GM18505 (cell line): ENCODE data around the gene NCAPD3.
A peak's percentile ranks its signal among the peaks of the same experiment; 100 is the strongest.
"Not testable (repeated sequence)": the region's sequence is repeated elsewhere in the genome, so short reads cannot be mapped to it uniquely, and the experiment has no call there.

Experiments used
- ATAC-seq: cut with Tn5 transposase; IDR thresholded peaks from one replicate; pipeline ENCODE4 v1.9.1; 2021; ENCODE audit not compliant: unreplicated experiment
- POLR2A ChIP-seq: IDR thresholded peaks from 4 replicates; pipeline ENCODE4 v1.6.1; 2011; ENCODE audit warnings: borderline replicate concordance; ENCODE audit not compliant: insufficient read depth, insufficient read length; ENCODE audit errors: extremely low read depth

NCAPD3 gene

DNA sequence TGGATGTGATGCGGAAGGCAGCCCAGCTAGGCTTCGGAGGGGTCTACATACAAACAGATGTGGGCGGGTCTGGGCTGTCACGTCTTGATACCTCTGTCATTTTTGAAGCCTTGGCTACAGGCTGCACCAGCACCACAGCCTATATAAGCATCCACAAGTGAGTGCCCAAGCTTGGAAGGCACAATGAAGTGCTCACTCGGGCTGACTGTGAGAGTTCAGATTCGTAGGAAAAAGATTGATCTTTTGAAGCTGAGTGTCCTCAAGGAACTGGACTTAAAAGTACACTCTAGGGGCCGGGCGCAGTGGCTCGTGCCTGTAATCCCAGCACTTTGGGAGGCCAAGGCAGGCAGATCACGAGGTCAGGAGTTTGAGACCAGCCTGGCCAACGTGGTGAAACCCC is 33.3 kb upstream of the NCAPD3 start:
- ATAC-seq, result no peak
- no peak for TF ChIP-seq POLR2A

DNA sequence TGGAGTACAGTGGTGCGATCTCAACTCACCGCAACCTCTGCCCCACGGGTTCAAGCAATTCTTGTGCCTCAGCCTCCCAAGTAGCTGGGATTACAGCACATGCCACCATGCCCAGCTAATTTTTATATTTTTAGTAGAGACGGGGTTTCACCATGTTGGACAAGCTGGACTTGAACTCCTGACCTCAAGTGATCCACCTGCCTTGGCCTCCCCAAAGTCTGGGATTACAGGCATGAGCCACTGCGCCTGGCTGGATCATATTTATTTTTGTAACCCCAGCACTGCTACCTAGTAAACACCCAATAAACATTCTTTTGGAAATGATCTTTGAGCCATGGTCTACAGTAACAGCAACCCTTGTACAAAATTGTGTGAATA is 31.4 kb upstream of the NCAPD3 start:
- not testable (repeated sequence) for ATAC-seq

DNA sequence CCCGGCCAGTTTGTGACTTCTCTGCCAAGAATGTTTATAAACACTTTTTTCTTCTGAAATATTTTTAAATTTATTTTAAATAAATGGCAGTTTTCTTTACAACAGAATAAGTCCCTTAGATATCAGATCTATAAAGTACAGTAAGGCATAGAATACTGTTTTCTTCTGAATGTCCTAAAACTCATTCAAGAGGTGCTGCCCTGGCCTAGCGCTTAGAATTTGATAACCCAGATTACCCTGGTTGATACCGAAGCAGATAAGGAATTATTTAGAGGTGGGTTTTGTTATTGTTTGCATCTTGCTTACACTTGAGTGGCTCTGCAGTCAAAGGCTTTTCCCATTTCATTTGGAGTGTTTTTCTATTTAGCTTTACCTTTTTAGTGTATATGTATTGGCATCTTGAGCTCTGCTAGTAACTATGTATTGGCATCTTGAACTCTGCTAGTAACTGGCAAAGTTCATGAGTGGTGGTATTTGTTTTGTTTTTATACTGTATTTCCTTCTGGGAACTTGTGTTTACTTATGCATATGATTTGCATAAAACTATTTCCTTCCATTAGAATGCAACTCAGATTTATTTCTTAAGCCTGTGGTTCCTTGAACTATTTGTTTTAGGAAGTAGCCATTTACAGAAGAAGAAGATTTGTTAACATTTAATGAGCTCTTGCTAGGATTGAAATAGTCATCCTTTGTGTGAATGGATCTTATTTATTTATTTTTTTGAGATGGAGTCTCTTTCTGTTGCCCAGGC is 30.8 kb upstream of the NCAPD3 start:
- TF ChIP-seq POLR2A, result no peak
- ATAC-seq, result no peak

DNA sequence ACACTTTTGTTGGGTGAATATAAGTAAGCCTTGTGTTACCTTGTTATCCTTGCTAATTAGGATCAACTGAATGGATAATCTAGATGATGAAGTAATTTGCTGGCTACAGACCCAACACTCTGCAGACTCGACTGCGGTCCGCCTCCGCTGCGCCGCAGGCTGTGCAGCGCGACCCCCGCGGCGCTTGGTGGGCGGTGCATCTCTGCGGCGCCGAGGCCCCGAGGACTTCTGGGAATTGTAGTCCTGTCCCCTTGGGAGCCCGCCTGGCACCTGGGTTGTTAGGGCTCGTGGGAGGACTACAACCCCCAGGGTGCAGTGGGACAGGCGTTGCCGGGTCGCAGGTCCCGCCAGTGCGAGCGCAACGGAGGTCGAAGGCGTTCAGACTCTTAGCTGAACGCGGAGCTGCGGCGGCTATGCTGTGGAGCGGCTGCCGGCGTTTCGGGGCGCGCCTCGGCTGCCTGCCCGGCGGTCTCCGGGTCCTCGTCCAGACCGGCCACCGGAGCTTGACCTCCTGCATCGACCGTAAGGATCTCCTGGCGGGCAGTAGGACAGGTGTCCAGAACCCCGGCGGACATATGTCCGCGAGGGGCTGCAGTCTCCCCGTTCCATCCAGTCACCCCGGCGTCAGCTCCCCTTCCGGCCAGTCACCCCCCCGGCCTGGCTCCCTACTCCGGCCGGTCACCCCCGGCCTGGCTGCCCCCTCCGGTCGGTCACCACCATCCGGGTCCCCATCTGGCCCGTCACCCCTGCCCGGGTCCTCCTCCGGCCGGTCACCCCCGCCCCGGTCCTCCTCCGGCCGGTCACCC is 29.6 kb upstream of the NCAPD3 start, which contains the start of the genes ACAD8 and THYN1:
Gene ACAD8, plus strand, starts transcription at position 381 of the 806 bp plus-strand sequence. Its CDS starts 33 bp downstream, at position 414.
Gene THYN1, minus strand, starts transcription at position 165 of the 806 bp plus-strand sequence. CDS start 470 bp downstream, outside the sequence.
- peak; percentile 84 for TF ChIP-seq POLR2A
- ATAC-seq, result peak; percentile 99

DNA sequence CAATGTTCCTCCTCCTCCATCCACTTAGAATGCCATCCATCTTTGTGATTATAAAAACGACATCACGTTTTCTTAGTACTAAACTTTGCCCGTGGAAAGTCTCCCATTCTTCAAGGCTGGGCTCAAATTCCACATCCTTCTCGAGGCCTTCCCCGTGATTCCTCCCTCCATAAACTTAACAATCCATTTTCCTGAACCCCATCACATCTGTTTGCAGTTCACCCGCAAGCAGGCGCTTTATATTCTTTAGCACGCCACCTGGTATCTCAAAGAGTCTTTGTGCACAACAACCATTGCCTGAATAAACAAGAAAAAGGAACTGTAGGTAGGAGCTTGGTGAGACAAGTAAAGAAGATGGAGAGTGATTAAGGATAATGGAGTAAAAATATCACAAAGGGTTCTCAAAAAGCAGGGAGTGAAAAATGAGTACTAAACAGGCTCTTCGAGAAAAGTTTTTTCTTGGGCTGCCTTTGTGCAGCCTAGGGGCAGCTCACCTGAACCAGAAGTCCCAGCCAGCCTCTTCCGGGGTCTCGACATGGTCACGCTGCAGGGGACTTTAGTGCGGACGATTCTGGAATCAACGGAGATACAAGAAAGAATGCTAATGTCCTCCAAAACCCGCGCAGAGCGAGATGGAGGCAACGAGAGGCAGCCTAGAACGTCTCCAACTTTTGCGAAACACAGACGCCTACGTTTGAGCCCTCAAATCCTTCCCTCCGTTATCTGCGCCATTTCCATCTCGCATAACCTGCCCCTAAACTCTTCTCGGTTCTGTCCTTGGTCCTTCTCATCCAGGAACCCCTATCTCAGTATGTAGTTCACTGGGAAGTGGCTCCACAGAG is 28.8 kb upstream of the NCAPD3 start:
- ATAC-seq, result peak; percentile 30
- TF ChIP-seq POLR2A, result no peak

DNA sequence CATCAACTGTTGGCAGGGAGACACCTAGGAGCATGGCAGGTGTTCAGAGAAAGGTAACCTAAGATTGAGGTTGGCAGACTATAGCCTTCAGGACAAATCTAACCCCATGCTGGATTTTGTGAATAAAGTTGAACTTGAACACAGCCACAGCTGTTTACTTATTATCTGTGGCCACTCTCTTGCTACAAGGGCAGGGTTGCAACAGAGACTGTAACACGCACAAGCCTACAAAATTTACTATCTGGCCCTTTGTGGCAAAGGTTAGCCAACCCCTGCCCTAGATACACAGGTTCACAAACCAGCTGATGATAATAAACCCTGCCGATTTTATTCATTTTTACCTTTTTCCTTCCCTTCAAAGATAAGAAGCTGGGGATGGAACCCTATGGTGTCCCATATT is 26.9 kb upstream of the NCAPD3 start:
- ATAC-seq, result no peak
- no peak for TF ChIP-seq POLR2A

DNA sequence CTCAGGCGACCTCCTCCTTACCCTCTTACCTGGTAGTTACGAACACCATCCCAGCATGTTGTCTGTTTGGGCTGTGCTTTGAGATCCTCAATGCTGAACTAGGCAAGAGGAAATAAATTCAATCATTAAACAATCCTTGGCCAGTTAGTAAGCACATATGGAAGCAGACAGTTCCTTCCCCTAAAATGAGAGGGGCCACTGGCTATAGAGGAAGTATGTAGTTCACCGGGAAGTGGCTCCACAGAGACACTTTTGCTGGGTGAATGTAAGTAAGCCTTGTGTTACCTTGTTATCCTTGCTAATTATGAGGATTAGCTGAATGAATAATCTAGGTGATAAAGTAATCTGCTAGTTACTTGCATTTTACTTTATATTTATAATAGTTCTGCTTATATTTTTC is 26.5 kb upstream of the NCAPD3 start:
- no peak for TF ChIP-seq POLR2A
- no peak for ATAC-seq

DNA sequence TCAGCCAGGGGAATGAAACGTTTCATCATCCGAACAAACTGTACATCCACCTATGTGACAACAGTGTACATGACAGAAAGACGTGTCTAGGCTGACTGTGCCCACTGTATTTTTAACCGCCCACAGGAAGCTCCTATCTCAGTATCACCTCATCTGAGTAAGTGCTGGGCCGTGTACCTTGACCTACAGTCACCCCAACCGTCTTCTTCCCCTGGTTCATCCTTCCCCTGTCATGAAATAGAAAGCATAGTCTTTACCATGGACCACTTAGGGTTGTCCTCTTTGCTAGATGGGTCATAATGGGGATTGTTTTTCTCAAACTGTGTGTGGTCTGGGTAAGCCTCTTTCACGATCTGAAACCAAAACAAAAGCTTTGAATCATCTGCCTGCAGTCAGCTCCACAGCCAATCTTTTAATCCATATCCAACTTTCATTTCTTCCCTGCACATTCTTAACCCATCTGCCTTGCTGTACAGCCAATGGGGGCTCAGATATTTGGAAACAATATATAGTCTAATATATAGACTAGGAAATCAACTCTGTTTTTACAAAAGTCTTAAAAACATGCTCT is 25.2 kb upstream of the NCAPD3 start:
- TF ChIP-seq POLR2A, result no peak
- ATAC-seq, result no peak

DNA sequence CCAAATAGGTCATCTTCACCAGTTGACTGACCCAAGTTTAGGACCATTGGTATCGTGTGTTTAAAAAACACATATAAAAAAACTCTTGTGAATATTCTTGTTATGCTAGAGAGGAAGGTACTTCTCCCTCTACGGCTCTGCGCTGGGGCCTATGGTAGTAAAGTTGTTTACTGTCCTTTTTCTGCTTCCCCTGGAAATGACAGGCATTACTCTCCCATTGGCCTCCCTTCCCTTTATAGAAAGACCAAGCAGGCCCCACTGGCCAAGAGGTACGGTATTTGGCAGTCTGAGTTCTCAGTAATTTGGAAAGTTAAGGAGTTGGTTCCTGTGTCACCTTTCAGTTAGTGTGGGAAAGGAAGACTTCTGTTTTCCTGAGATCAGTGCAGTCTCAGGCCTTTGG is 22.9 kb upstream of the NCAPD3 start:
- TF ChIP-seq POLR2A, result no peak
- ATAC-seq, result no peak

DNA sequence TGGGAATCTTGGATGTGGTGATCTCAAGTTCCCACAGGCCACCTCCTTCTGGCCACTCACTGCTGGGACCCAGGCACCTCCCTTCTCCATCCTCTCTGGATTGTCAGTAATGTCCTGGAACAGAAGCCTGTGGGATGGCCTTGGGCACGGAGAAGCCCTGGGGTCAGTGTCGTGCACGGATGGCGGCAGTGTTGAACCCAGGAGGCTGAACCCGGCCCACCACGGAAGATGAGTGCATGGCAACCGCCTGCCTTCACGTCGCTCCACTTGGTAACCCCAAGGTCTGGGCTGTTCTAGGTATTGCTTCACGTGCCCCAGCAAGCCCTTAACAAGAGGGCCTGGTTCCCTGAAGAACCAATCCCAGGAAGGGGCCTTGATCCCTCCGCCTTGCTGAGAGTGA is 22.3 kb upstream of the NCAPD3 start:
- no peak for TF ChIP-seq POLR2A
- no peak for ATAC-seq

DNA sequence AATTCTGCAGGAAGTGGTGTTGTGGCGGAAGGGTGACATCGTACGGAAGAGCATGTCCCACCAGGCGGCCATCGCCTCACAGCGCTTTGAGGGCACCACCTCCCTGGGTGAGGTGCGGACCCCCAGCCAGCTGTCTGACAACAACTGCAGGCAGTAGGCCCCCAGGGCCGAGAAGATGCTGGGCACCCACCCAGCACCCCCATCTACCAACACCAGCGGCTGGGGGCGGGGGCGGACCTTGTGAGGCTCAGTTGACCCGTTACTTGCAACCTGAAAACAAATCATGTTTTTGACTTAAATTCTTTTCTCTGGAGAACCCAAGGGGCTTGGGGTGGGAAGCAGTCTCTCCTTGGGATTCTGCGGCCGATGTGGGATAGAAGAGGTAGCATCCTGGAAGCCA is 21.7 kb upstream of the NCAPD3 start:
- ATAC-seq, result no peak
- no peak for TF ChIP-seq POLR2A

DNA sequence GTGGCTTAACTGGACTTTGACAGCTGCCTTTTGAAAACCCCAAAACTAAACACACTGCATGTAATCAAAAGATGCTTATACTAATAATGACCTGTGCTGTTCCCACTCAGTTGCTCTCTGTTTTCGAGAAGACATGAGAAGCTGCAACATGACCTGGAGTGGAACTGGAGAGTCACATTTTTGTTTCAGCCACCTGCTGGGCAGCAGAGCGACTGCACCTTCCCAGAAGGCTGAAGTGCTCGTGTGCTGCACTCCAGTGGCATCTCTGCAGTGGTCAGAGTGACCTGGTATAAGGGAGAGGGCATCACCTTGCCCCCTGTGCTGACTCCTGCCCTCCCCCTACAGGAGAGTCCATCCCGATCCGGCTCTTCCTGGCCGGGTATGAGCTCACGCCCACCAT is 20.8 kb upstream of the NCAPD3 start:
- TF ChIP-seq POLR2A, result no peak
- peak; percentile 85 for ATAC-seq

DNA sequence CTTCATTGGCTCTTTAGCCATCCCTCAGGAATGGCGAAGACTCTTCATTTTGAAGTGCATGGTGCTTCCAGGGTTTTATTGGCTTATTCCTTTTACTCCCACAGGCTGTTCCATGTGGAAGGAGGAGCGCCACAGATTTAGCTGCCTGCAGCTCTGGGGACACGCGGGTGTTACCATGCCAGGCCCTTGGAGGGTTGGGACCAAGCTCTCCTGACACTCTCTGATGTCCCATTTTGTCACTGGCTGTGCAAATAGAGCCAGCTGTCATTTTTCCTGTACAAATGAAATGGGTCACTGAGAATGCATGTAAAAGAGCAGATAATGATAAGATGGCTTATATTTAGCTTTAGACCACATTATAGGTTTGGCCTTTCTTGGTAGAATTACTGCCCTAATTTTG is 20.1 kb upstream of the NCAPD3 start:
- TF ChIP-seq POLR2A, result no peak
- ATAC-seq, result no peak
